GM12874 (cell line): ENCODE results near the gene LRPAP1.

Experiments
- CTCF ChIP-seq: IDR thresholded peaks from 2 replicates; pipeline ENCODE4 v1.5.1; 2011; ENCODE audit warnings: low read depth, mild to moderate bottlenecking, control low read depth, low read length, moderate library complexity; ENCODE audit not compliant: insufficient read depth

LRPAP1 gene

DNA sequence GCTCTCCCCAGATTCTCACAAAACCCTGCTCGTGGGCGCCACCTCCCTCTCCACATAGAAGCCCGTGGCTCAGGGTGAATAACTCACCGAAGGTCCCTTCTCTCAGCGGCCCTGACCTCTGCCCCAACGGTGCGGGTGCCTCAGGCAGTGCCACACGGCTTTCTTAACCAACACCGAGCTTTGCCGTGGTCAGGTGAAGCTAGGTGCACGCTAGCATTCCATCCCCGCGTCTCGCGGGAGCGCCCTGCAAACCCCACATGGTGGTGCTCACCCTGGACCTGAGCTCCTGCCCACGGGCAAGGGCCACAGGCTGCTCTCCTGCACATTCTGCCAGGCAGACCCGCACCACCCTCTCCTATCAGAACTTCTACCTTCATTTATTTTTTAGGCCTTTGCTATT is 18.4 kb downstream of the LRPAP1 start:
- TF ChIP-seq CTCF = no peak

DNA sequence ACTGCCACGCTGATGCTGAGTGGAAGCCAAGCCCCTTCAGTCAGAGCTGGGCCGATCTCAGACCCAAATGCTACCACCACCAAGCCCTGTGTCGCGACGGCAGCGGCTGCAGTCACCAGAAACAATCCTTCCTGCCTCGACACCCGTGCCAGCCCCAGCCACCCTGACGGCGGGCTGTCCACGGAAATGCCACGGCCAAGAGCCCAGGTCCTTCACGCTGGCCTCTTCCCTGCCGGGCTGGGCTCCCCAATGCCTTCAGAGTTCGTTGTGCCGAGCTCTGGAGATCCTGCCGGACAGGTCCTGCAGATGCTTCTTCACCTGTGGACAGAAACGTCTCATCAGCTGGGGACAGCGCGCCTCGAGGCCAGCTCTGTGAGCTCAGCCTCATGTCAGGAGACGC is 19.5 kb downstream of the LRPAP1 start:
- no peak for TF ChIP-seq CTCF

DNA sequence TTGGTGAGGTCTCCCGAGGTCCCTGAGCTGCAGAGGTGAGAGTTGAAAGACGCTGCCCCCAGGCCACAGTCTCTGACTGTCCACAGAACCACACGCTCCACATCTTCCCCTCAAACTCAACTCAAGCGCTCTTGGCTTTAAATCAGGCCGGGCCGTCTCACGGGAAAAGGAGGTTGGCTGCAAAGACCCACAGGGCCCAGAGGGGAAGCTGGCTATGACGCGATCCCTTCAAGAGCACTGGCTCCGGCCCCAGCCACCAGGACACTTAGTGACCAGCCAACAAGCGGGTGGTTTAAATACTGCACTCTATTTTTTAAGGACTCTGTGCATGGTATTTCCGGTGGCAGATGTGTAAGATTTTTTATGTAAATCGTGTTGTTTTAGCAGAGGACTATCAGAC is 19.9 kb downstream of the LRPAP1 start:
- TF ChIP-seq CTCF = no peak

DNA sequence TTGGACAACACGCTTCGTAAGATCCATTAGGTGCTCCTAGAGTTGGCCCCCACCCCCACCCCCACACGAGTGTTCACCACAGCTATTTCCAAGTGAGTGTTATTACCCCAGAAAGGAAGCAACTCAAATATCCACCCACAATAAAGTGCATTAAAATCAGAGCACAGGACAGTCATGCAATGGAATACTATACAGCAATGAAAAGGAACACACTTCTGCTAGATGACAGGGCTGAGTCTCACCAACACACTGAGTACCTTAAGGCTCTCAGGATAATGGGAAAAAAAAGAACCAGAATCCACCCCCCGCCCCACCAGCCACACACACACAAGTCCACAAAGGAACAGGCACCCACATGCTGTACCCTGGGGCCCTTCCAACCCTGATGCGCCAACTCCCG is 21.0 kb downstream of the LRPAP1 start:
- no peak for TF ChIP-seq CTCF

DNA sequence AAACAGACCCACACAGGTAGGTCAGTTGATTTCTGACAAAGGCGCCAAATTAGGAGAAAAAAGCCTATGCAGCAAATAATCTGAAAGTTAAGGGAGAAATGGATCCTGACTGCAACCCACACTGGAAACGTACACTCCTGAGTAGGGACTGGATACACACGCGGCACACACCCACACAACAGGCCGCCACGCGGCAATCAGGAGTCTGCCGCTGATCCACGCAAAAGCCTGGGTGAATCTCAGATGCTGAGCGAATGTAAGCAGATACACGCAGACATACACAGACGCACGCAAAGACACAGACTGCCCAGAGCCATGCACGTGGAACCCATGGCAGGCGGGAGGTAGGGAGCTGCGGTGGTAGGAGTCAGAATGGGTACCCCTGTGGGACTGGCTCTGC is 21.7 kb downstream of the LRPAP1 start:
- no peak for TF ChIP-seq CTCF

DNA sequence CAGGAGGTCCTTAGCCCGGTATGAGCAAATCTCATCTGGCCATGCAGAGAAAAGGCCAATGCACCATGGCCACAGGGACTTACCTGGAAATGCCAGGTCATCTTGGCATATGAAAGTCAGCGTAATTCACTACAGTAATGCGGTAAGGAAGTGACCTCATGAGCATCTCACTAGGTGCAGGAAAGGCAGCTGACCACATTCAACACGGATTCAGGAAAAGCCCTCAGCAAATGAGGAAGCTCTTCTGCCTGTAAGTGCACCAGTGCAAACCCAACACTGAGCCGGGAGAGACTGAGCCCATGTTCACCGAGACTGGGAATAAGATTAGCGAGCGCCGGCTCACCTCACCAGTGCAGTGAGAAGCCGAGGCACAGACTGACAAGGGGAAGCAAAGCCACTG is 23.7 kb downstream of the LRPAP1 start:
- TF ChIP-seq CTCF = no peak

GRCh38 chr4:3505231-3505630 is 27.0 kb downstream of the LRPAP1 start:
- no peak for TF ChIP-seq CTCF
